ENCODE results near the gene CD38. TPM values are rescaled to one million over a fixed set of nuclear protein-coding genes. Genes with fewer than 3 reads are reported as not detected.

CD38 gene
- total RNA-seq, 2 experiments from 2014 or later: 99.9 to 110 TPM

Other genes starting within 250 kb of the CD38 start
- gene FBXL5, start 123.0 kb upstream of the CD38 start, total RNA-seq: 10 to 100 TPM; 48.7 to 53.4 TPM
- 10 to 100 TPM; 19.5 to 22.4 TPM for gene FAM200B, start 96.5 kb upstream of the CD38 start, total RNA-seq
- gene BST1, start 75.3 kb upstream of the CD38 start, total RNA-seq: under 1 TPM; 0.78 to 0.91 TPM
- gene FGFBP1, start 160.4 kb downstream of the CD38 start, total RNA-seq: not detected
- 10 to 100 TPM; 23.9 to 25.0 TPM for gene FGFBP2, start 184.8 kb downstream of the CD38 start, total RNA-seq

Data from activated naive CD8-positive, alpha-beta T cell treated with anti-CD3 and anti-CD28 coated beads, Interleukin-2, amount 10 ng/mL, durations not matched to agents 7 days and 5 days (primary cell).